Globus pallidus (tissue), 1 donor: Measurements from ENCODE around the gene USH2A.

ENCODE experiments used
- DNase-seq: peaks from one replicate; pipeline ENCODE4 v3.0.0-alpha.2; 2015; ENCODE audit warnings: low spot score

USH2A gene

DNA sequence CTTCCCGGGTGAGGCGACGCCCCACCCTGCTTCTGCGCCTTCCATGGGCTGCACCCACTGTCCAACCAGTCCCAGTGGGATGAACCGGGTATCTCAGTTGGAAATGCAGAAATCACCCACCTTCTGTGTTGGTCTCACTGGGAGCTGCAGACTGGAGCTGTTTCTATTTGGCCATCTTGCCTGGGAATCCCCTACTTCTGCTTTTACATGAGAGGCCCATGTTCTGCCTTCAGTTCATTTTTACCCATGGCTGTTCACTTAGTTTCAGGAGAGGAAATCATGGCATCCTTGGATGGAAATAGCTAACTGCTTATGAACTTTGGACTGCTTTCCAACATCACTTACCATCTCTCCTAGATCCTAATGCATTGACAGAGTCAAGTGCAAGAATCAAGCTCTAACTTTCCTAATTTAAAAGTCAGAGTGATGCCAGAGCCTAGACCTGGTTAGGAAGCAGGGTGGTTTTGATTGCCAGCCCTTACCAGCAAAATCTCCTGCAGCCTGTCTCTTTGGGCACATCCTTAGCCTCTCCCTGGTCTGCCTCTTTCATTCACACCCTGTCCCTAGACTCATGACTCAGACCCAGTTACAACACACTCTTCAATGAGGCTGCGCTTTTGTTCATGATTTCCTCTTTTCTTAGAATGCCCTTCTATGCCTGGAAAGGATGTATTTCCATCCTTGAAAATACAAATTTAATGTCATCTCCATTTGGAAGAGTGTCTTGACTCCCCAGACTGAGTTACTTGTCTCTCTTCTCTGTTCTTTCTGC is 719.0 kb downstream of the USH2A start:
- DNase-seq = no peak

GRCh38 chr1:215682232-215682631 is 741.0 kb downstream of the USH2A start:
- DNase-seq = no peak

DNA sequence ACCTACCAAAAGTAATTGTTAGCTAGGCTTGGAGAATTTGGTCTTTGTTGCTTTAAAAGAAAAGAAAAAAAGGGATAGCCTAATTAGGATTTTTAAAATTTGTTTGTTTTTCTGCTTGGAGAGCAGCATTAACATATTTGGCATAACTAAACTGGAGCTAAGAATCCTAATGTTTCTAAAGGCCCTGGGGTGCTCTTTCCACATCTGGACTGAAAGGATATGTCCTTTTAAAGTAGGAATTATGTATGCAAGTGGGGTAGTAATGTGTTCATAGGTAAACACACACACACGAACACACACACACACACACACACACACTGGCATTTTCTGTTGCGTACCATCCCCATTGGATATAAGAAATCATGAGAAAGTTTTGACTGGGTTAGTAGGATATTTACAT is 742.2 kb downstream of the USH2A start:
- DNase-seq = no peak

- no peak for DNase-seq
Measured at GRCh38 chr1:215679231-215679630, 744.0 kb downstream of the USH2A start.

GRCh38 chr1:215677112-215677511 is 746.1 kb downstream of the USH2A start:
- no peak for DNase-seq

DNA sequence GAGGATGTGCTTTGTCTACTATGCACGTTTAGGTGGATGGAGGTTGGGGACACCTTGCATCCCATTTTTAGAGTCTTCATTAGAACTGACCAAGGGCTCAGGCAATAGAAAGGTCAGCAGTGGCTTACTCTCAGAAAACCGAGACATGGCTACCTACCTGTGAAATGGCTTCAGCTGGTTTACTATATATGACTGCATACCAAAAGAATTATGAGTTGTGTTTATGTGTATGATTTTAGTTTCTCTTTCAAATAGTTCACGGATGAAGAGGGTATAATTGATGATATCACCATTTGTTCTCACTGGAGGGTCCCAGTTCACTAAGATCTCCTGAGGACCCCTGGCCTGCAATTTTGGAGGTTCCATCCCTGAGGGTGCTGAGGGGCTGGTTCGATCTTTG is 749.3 kb downstream of the USH2A start:
- DNase-seq = no peak

GRCh38 chr1:215672482-215672881 is 750.8 kb downstream of the USH2A start:
- DNase-seq = no peak

DNA sequence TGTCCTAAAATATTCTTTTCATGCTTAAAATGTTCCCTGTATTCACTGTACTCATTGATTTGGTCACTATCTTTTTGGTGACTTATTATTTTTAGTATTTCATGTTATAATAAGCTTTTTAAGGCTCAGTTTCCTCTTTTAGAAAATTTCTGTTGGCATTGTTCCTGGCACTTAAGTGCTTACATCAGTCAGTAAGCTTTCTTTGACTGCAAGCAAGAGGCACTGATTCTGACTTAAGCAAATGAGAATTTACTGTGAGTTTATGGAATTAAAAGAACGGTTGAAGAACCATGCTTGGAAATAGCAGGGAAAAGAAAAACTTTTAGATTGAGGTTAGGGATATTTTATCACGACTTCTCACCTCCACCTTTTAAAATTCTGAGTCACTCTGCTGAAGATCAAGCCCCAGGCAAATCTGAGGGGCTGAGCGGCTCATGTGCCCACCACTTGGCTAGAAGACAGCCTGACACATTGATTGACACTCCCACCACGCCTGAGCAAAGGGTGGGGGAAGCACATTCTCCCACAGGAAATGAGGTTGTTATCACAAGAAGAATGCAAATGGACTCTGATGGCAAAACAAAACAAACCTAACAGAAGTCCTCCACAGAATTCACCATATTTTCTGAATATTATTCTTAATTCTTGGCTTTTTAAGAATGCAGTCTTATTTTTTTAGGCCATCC is 753.3 kb downstream of the USH2A start:
- DNase-seq = no peak

DNA sequence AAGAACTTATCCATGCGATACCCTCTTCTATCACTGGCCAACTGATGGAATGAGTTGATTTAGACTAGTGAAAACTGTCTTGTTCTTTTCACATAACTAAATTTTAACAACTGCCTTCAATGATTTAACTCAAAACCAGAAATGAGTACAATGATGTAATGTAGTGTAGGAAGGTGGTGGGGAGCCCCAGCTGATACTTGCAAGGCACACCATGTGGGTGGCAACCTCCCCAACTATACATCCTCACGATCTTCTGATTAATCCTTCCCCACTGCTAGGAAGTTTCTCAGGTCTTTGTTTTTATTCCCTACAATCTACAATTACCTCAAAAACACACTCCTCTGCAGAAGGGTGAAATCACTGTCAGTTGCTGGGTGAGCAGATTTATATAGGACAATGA is 755.5 kb downstream of the USH2A start:
- no peak for DNase-seq

DNA sequence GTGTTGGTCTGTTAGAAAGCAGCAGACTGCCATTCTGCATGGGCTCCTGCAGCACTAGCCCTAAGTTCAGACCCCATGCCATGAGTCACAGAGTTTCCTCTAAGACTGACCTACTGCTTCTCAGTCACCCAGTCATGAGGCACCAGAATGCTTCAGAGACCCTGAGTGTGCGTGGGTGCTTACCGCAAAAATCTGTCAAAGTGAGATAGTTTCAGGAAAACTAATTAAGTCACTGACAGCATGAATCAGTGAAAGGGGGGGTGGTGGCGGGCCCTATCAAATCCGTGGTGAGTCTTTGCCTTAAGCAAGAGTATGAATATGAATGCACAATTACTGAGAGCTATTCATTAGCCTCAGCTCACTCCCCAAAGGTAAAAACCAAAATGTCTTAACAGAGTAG is 758.0 kb downstream of the USH2A start:
- DNase-seq = no peak

DNA sequence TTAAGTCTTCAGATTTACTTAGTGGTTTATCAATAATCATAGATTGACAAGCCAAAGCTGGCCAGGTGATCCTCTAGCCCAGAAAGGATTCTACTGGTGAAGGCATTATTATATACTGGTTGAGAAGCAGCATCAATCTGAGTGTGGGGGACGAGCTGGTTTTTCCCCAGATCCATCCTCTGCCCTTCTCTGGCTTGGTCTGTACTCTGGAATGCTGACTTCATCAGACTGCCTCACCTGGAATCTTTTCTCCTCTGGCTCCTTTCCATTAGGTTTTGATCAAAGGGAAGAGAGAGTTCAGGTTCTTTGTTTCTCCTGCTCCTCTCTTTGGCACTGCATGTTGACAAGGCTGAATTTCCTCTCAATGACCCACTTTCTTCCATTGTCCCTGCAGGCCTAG is 762.2 kb downstream of the USH2A start:
- DNase-seq = no peak

DNA sequence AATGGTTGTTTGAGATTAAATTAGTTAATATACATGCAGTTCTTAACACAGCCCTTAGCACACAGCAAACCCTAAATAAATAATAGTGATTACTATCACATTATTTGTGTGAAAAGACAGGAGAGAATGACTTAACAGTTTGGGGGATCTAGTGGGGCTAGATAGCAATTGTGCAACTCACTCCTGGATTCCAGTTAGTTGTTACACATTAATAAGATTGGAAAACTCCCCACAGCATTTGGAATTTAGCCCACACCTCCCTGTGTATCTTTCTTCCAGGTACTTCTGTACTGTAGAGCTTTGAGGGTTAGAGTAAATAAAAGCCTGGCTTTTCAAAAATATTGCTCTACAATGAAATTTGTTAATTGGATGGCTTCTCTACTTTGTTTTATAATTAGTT is 763.0 kb downstream of the USH2A start:
- DNase-seq = no peak

DNA sequence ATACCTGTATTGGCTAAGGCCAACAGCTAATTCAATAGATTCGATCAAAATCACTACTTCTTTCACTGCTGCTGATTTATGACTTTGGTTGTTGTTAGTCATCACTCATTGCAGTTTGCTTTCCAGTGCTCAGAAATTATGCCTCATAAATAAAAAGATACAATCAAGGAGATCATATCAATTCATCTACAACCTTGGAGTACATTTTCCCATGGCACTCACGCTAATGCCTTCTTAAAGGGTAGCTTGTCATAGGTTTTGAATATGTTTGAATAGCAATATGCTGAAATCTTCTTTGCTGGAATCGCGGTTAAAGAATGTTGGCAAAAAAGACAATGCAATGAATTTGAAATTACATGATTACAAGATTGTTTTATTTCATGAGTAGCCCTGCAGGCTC is 766.2 kb downstream of the USH2A start:
- no peak for DNase-seq

DNA sequence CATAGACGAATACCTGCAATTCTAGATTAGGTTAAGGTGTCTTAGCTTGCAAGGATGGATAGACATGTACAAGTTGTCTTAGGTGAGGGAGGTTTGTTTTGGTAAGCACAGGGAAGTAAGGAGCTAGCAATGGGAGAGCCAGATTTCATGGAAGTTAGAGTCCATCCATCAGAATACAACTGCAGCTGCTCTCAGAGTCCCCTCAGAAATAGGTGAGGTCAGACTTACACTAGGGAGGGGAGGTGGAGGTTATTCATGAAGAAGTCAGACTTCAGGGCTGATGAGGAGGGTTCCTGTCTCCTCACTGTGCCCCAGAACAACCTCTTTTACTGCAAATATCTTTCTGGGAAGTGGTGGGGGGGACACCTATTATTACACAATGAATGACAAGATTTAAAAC is 770.9 kb downstream of the USH2A start:
- no peak for DNase-seq

- no peak for DNase-seq
Measured at GRCh38 chr1:215651867-215652266, 771.4 kb downstream of the USH2A start.

- no peak for DNase-seq
Measured at GRCh38 chr1:215650446-215651149, 772.6 kb downstream of the USH2A start.

- no peak for DNase-seq
Measured at GRCh38 chr1:215648957-215649356, 774.3 kb downstream of the USH2A start.

DNA sequence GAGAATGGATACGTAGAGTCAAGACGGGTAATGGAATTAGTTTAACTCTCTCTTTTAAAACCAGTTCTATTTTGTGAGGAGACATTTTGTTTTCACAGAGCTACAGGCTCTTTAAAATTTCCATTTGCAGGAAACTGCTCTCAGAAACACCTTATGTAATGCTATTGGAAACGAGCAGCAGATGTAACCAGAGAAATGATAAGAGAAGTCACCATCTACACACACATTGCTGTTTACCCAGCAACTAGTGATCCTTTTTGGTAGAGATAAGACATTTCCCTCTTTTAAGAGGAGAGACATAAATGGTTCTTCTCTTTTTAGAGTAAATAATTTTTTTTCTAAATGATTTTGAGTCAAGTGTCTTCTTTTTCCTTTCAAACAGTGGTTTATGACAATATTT is 775.5 kb downstream of the USH2A start:
- DNase-seq = no peak

GRCh38 chr1:215645861-215646260 is 777.4 kb downstream of the USH2A start:
- no peak for DNase-seq

DNA sequence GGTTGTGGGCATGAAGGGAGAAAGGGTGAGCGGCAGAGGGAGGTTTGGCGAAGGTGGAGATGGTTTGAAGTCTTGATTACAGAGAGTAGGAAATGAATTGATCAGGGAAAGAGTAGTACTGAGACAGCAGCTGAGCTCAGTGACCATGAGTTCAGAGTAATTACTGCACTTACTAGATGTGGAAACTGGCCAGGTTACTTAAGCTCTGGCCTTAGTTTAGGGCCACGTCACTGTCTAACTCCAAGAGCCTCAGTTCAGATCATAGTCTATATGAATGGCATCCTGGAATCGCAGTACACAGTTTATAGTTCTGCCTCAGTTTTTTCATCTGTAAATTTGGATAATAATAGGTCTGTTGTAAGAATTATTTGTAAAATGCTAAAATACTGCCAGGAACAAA is 778.1 kb downstream of the USH2A start:
- DNase-seq = no peak

GRCh38 chr1:215643592-215644321 is 779.5 kb downstream of the USH2A start:
- DNase-seq = no peak

GRCh38 chr1:215640429-215641148 is 782.7 kb downstream of the USH2A start:
- no peak for DNase-seq
